ENCODE results near the gene CCND1.

GRCh38 chr11:69697469-69697843 is 56.5 kb downstream of the CCND1 start:
- TF ChIP-seq YY1 (IDR thresholded peaks at IDR 0.05; ENCODE audit: insufficient read depth, insufficient read length) = no peak
- TF ChIP-seq ZNF274 (IDR thresholded peaks at IDR 0.05; ENCODE audit: low read depth, low read length) = no peak
